ENCODE measurements around the gene CCDC187. TPM values are rescaled to one million over a fixed set of nuclear protein-coding genes. Genes with fewer than 3 reads are reported as not detected.

CCDC187 gene
- total RNA-seq, 2 donors from 2014 or later = 1.2 TPM; not detected in 1

DNA sequence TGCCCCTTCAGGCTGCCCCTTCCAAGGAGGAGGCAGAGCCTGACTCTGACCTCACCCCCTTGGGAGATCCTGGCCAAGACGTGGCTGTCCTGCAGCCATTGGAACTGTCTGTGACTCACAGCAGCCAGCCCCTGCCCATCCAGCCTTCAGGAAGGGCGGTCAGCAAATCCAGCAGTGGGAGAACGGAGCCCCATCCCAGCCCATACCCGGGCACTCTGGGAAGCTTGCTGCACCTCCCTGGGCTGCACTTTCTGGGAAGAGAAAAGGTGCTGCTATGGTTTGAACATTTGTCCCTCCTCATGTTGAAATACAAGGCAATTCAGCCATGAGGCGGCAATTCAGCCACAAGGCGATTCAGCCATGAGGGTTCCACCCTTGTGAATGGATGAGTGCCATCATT, 24.4 kb downstream of the CCDC187 start:
- H3K27me3 ChIP-seq (replicated peaks; ENCODE audit: insufficient read depth) = peaks cover 2% of the 10 kb centered on the region
- H3K4me1 ChIP-seq (replicated peaks) = no peaks in the 10 kb centered on the region
- no peak overlapping the region for H3K27ac ChIP-seq
- no peak overlapping the region for H3K4me3 ChIP-seq
- no peaks in the 10 kb centered on the region for H3K9me3 ChIP-seq
- intact Hi-C loops (cut with DNase I) = no loop called here
- DNase-seq (ENCODE audit: low spot score) = no peak
- 83% methylated on average over 6 of the region's 6 CpGs for WGBS
- H3K36me3 ChIP-seq = no peaks in the 10 kb centered on the region
- TF ChIP-seq POLR2AphosphoS5 (IDR thresholded peaks at IDR 0.05) = no peak
- TF ChIP-seq, protein P1, sequence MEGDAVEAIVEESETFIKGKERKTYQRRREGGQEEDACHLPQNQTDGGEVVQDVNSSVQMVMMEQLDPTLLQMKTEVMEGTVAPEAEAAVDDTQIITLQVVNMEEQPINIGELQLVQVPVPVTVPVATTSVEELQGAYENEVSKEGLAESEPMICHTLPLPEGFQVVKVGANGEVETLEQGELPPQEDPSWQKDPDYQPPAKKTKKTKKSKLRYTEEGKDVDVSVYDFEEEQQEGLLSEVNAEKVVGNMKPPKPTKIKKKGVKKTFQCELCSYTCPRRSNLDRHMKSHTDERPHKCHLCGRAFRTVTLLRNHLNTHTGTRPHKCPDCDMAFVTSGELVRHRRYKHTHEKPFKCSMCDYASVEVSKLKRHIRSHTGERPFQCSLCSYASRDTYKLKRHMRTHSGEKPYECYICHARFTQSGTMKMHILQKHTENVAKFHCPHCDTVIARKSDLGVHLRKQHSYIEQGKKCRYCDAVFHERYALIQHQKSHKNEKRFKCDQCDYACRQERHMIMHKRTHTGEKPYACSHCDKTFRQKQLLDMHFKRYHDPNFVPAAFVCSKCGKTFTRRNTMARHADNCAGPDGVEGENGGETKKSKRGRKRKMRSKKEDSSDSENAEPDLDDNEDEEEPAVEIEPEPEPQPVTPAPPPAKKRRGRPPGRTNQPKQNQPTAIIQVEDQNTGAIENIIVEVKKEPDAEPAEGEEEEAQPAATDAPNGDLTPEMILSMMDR (IDR thresholded peaks at IDR 0.05) = no peak

DNA sequence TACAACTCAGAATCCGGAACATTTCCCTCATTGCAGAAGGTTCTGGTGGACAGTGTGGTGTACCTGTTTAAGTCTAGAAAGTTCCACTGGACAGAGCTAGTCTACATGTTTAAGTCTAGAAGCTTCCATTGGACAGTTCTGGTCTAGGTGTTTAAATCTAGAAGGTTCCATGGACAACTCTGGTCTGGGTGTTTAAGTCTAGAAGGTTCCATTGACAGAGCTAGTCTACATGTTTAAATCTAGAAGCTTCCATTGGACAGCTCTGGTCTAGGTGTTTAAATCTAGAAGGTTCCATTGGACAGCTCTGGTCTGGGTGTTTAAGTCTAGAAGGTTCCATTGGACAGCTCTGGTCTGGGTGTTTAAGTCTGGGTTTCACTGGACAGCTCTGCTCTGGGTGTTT, 25.0 kb downstream of the CCDC187 start:
- WGBS = 86% methylated on average over 1 of the region's 1 CpG
- H3K4me3 ChIP-seq = no peak overlapping the region
- DNase-seq (ENCODE audit: low spot score) = no peak
- H3K4me1 ChIP-seq (replicated peaks) = no peaks in the 10 kb centered on the region
- no peaks in the 10 kb centered on the region for H3K36me3 ChIP-seq
- no peaks in the 10 kb centered on the region for H3K9me3 ChIP-seq
- intact Hi-C loops (cut with DNase I) = no loop called here
- peaks cover 2% of the 10 kb centered on the region for H3K27me3 ChIP-seq (replicated peaks; ENCODE audit: insufficient read depth)
- TF ChIP-seq POLR2A (IDR thresholded peaks at IDR 0.05) (no peak), POLR2AphosphoS5 (IDR thresholded peaks at IDR 0.05) (no peak)
- TF ChIP-seq, protein P1 (IDR thresholded peaks at IDR 0.05) = no peak
- no peak overlapping the region for H3K27ac ChIP-seq

DNA sequence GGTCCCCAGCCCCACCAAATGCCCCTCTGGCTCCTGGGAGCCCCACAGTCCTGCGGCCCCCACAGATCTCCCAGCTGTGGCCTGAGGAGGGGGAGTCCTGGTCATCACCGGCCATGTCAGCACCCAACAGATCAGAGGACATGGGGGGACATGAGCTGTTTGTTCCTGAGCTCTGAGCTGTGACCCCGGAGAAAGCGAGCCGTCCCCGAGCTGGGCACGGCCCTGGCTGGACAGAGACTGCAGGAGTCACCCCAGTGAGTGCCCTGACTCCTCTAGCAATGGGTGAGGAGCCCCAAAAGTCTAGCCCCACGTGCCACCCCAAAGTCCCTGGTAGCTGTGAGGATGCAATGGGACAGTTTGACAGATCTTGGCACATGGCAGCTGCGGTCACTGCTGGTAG, 25.7 kb downstream of the CCDC187 start:
- intact Hi-C loops (cut with DNase I) = no loop called here
- H3K9me3 ChIP-seq = no peaks in the 10 kb centered on the region
- H3K27me3 ChIP-seq (replicated peaks; ENCODE audit: insufficient read depth) = peaks cover 2% of the 10 kb centered on the region
- DNase-seq (ENCODE audit: low spot score) = no peak
- TF ChIP-seq POLR2AphosphoS5 (IDR thresholded peaks at IDR 0.05) = no peak
- TF ChIP-seq, protein P1 (IDR thresholded peaks at IDR 0.05) = no peak
- TF ChIP-seq POLR2A (IDR thresholded peaks at IDR 0.05) = no peak
- 90% methylated on average over 9 of the region's 9 CpGs for WGBS
- H3K27ac ChIP-seq = no peak overlapping the region
- no peak overlapping the region for H3K4me3 ChIP-seq
- H3K4me1 ChIP-seq (replicated peaks) = no peaks in the 10 kb centered on the region
- H3K36me3 ChIP-seq = no peaks in the 10 kb centered on the region

DNA sequence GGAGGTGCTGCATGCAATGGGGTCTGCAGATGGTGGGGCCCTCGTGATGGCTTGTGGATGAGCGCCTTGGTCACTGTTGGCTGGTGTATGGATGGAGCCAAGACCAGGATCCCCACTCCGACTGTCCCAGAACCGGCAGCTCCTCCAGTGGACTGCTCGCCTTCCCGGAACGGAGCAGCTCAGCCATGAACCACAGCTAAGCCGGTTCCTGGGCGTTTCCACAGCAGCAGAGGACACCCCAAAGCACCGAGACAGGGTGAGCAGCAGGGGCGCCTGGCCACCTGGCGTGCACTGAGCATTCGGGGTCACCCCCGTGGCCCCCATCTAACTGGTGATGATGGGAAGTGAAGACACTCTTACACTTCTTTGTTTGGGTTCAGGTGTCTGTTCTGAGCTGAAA, 26.1 kb downstream of the CCDC187 start:
- Histone ChIP-seq H3K4me1 (replicated peaks) (no peaks in the 10 kb centered on the region), H3K4me3 (no peak overlapping the region), H3K36me3 (no peaks in the 10 kb centered on the region), H3K27me3 (replicated peaks; ENCODE audit: insufficient read depth) (peaks cover 2% of the 10 kb centered on the region), H3K9me3 (no peaks in the 10 kb centered on the region), H3K27ac (no peak overlapping the region)
- no peak for DNase-seq (ENCODE audit: low spot score)
- intact Hi-C loops (cut with DNase I) = no loop called here
- TF ChIP-seq POLR2AphosphoS5 (IDR thresholded peaks at IDR 0.05) (no peak), POLR2A (IDR thresholded peaks at IDR 0.05) (no peak)
- TF ChIP-seq, protein P1 (IDR thresholded peaks at IDR 0.05) = no peak
- 93% methylated on average over 14 of the region's 14 CpGs for WGBS

DNA sequence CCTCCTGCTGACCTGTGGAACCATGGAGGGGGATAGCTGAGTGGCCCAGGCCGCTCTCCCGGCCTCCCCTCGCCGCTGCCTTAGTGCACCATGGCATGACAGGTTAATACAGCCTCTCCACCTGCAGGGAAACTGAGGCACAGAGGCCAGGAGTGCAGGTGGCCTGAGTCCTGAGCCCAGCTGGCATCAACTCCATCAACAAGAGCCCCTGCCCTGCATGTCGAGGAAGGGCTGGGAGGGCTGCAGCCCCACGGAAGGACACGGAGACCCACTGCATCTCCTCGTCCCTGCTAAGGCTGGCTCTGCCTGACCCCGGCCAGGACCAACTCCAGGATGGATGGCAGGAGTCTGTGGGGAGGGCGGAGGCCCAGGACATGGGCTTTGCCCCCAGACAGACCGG, 27.2 kb downstream of the CCDC187 start:
- intact Hi-C loops (cut with DNase I) = no loop called here
- no peaks in the 10 kb centered on the region for H3K4me1 ChIP-seq (replicated peaks)
- peaks cover 2% of the 10 kb centered on the region for H3K27me3 ChIP-seq (replicated peaks; ENCODE audit: insufficient read depth)
- no peak overlapping the region for H3K4me3 ChIP-seq
- TF ChIP-seq, protein P1 (IDR thresholded peaks at IDR 0.05) = no peak
- TF ChIP-seq POLR2AphosphoS5 (IDR thresholded peaks at IDR 0.05) = no peak
- no peak for TF ChIP-seq POLR2A (IDR thresholded peaks at IDR 0.05)
- no peaks in the 10 kb centered on the region for H3K36me3 ChIP-seq
- no peak overlapping the region for H3K27ac ChIP-seq
- no peaks in the 10 kb centered on the region for H3K9me3 ChIP-seq
- WGBS = 91% methylated on average over 11 of the region's 11 CpGs
- DNase-seq (ENCODE audit: low spot score) = no peak
